NCI-H82 treated with DMSO at 0.1 percent for 48 hours (cell line): ENCODE measurements around the gene C16orf74.
A peak's percentile ranks its signal among the peaks of the same experiment; 100 is the strongest.

Experiments
- DNase-seq: peaks from one replicate; lab custom pipeline; 2025; ENCODE audit not compliant: unreplicated experiment; lab: John Stamatoyannopoulos, UW

C16orf74 gene

DNA sequence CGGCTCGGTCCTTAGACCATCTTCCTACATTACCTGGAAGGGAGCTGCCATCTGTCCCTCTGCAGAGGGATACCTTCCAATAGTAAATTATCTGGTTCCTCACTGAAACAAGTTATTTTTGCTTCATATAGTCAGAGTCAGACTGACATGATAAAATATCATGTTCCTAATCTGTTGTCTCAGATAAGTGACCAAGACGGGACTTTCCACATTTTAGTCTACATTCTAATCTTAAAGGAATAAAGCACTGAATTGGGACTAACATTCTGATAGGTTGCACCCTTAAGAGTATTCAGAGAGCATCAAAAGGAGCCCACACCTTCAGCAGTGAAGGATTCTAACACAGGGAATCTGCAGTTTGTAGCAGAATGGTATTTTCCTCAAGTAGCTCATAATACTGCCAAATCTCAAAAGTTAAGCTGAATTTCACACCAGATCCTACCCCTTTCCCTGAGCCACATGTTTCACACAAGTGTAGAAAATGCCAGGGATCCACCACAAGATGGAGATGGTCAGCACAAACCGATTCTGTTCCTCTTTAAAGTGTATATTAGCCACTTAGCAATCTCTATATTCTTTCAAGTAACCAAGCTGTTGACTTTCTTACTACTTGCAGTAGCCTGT, 75.5 kb downstream of the C16orf74 start:
- peak; percentile 33 for DNase-seq

DNA sequence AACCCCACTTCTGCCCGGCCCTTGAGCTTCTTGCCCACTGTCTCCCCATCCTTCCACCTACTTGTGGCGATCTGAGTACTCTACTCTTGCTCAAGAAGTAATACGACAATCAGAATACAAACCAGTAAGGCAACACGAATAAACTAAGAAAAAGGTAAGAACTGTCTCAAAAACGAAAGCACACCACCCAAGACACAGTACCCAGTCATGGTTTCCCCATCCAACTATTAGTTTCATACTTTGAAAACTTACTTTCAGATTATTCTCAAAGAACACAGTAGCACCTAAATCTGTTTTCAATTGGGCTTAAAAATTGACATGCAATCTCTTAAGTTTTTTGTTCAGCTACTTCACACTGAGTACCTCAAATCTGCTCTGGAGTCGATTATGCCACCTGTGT, 76.1 kb downstream of the C16orf74 start:
- DNase-seq, result no peak

DNA sequence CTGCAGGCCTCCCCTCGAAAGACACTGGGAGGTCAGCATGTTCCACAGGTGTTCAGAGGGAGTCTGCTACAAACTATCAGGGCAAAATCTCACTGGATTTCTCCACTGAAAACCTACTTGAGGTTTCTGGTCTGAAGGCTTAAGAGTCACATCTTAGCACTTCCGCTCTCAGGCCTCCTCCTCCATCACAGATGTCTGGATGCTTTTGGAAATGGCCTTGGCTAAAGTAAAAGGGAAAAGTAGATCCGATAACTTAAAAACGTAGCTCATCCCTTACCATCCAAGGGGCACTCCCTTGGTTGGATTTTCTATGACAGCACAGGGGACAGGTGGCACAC, 76.5 kb downstream of the C16orf74 start:
- DNase-seq, result no peak

DNA sequence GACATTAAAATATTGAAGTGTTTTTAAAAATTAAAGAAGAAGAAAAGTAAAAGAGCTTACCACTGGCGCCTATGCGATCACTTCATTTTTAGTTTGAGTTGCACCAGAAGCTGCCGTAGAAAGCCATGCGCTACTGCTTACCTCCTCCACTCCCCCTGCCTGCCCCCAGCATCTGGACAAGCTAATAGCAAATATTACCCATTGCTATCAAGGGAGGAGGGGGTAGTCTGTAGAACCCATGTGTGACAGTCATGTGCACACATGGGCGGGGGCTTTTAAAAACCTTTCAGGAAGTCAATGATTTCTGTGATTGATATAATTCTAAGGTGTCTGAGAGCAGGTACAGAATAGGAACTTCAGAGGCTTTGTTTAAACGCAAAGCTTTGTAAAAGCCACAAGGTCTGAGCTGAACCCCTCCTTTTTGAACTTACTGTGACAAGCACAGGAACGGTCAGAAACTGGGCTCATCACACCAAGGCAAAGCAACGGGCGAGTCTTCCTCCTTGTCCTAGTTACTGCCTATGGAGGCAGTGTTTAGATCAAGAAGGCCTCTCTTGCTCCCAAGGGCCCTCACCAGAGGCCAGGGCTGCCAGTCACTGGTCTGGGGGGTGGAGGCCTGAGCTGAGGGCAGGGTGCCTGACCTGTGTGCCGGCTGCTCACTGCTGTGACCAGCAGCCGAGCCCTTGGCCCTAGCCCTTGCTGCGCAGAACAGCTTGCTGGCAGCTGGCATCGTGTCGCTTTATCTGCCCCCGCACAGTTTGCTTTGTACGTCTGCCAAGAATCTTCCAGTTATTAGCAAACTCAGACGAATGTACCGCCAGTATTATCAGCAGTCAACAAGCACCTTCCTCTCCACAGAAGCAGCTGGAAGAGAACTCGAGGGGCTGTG, 77.1 kb downstream of the C16orf74 start:
- no peak for DNase-seq

DNA sequence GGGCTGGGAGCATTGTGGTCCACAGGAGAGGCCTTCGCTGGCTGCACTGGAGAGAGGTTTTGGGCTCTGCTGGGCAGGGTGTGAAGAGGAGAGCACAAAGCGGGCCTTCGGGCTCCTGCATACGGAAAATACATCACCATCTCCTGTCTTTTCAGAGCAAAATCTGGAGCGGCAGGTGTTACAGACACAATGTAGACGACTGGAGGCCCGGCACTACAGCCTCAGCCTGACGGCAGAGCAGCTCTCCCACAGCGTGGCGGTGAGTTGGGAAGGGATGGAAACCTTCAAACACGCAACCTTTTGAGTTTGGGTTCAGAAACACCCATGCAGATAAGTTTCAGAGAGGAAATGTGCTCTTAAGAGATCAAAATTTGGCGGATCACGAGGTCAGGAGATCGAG, 80.1 kb downstream of the C16orf74 start:
- DNase-seq, result no peak

DNA sequence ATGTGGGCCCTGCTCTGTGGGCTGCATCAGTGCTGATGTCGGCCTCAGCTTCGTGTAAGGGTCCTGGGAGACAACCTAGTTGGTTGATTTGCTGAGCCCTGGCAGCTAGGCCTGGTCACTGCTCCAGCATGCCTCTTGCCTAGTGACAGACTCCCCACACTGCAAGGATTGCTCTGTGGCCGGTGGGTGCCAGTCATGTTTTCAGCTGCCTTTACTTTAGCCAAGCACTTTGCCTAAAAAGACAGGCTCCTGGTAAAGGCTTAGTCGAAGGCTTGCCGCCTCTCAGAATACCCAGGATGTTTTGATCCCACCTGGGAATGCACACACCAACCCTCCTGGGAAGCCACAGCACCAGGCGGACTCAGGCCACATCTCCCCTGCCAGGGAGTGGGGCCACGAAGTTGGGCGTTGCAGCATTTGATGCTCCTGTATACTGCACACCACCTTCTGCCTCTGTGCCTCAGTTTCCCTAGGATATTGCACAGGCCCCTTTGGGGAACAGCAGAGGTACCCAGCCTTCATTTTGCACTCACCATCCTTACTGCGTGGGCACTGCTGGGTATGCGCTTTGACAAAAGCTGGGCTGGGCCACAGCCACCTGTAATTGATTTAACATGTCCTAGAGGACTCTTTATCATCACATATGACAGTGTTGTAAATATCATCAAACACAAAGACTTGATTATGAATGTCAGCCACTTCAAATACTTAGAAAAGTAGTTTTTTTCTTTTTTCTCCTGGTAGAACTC, 82.0 kb downstream of the C16orf74 start:
- DNase-seq, result no peak

DNA sequence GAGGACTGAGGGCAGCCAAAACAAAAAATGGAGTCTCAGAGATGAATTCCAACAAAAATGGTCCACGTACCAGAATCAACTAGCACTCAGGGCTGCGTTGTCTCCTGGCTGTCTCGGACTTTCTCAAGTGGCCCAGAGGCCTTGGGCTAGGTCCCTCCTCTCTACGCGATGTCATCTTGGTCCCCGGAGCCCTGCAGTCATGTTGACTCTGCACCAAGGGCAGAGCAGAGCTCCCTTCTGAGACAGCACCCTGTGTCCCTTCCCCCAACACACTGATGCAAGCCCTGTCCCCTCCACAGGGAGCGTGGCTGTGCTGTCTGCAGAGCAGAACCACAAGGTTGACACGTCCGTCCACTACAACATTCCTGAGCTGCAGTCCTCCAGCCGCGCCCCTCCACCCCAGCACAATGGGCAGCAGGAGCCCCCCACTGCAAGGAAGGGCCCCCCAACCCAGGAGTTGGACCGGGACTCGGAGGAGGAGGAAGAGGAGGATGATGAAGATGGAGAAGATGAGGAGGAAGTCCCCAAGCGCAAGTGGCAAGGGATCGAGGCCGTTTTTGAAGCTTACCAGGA, 83.0 kb downstream of the C16orf74 start:
- no peak for DNase-seq

DNA sequence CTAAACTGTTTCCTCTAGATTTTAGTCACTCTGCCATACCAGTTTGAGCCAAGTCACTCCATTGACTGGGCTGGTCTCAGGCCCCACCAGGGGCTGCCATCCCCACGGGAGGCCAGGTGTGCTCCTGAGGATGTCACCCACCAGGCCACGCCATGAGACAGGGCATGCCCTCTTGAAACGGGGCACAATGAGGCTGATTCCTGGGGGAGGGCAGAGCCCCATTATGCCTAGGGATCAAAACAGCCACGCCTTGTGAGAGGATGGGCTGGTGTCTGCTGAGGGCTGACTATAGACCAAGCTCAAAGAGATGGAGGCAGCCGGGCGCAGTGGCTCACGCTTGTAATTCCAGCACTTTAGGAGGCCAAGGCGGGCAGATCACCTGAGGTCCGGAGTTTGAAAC, 83.6 kb downstream of the C16orf74 start:
- no peak for DNase-seq

DNA sequence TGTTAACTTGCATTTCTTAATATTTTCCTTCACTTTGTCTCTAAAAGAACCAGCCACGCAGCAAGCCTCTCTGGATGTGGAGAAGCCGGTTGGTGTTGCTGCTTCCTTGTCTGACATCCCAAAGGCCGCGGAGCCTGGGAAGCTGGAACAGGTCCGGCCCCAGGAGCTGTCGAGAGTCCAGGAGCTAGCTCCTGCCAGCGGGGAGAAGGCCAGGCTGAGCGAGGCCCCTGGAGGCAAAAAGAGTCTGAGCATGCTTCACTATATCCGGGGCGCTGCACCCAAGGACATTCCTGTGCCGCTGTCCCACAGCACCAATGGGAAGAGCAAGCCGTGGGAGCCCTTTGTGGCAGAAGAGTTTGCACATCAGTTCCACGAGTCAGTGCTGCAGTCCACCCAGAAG, 85.0 kb downstream of the C16orf74 start:
- no peak for DNase-seq

DNA sequence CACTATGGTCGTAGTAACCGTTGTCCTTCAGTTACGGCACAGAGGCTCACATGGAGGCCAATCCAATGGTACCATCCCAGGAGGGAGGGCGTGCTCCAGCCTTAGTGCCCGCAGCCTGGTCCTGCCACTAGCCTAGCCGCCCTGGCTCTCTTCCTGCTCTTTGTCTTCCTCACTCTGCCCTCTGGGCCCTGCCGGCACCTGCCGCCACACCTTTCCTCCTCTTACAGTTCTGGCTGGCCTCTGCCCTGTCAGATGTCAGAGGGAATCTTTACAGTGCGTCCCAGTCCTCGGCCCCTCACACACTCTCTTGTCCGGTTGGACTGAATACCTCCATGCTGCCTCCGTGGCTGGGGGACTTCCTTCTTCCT, 85.5 kb downstream of the C16orf74 start:
- no peak for DNase-seq

DNA sequence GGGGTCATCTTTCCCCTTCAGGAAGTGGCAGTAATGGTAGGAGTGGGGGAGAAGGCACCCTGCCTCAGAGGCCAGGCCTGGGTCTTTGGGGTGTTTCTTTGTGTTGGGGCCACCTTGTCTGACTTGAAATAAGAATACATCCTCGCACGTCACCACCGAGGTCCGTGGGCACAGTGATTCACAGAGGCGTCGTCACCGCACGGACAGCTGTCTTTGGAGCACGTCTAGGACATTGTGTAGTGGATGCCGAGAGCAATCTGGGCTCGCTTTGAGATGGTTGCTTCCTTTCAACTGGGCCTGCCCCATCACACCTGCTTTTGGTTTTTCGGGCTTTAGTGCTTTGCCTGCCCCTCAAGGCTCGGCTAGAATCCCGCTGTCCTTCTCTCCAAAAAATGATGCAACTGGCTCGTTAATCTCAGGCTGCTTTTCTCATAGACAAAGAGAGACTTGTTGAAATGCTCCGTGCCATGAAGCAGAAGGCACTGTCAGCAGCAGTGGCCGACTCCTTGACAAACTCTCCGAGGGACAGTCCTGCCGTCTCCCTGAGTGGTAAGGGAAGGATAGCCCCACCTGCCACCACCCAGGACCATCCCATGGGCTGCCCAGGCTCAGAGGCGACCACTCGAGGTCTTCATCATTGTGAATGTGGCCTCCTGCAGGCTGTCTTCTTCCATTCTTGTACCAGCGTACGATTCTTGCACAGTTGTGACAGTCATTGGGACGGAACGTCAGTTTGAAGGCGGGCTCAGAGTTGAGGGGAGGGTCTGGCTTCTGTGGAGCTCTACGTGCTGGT, 86.1 kb downstream of the C16orf74 start:
- DNase-seq, result no peak

DNA sequence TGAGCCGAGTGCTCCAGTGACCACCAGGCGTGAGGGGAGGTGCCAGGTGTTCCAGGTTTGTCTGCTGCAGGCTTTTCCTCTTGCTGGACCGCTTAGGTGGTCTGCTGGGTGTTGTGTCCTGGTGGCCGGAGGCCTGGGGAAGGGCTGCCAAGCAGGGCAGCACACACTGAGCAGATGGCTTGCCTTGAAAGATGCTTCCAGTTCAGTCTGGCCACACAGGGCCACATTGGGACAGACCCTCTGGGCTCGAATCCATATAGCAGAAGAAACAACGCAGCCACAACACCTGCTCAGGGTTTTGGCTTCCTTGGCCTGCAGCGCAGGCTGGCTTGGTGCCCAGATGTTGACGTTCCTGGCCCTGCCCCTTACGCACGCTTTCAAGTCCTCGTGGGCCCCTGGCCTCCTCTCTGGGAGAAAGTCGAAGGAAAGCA, 87.0 kb downstream of the C16orf74 start:
- no peak for DNase-seq

DNA sequence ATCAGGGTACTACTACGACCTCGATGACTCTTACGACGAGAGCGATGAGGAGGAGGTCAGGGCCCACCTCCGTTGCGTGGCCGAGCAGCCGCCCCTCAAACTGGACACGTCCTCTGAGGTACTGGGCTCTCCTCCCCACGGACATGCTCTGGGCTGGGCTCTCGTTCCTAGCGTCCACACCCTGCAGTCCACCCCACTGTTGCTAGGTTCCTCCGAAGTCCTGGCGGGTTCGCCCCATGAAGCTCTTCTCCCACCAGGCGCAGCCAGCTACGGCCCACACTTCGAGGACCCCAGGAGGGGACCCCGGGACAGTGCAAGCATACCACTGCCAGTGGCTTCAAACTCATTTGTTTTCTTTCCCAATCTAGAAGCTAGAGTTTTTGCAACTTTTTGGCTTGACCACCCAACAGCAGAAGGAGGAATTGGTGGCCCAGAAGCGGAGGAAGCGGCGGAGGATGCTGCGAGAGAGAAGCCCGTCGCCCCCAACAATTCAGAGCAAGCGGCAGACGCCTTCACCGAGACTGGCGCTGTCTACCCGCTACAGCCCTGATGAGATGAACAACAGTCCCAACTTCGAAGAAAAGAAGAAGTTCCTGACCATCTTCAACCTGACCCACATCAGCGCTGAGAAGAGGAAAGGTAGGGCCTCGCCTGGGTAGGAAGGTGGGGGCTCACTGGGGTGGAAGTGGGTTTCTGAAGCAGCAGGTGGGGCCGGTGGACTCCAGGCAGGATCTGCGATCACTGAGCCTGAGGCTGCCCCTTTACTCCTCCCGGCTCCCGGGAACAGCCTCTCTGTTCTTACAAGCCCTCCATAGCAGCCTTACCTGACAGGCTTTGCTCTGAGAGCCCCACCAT, 87.7 kb downstream of the C16orf74 start:
- no peak for DNase-seq

DNA sequence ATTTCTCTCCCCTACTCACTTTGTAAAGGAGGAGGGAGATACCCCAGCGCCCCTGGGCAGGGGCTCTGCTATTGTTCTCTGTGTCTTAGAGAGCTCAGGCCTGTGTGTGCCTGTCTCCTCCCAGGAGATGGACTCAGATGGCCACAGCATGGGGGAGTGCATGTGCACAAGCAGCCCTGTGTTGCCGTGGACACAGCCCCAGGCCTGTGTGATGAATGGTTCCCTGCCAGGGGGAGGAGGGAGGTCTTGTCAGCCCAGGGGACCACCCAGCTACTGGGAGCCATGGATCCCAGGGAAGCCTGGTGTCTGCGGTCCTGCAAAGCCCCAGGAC, 88.4 kb downstream of the C16orf74 start:
- DNase-seq, result no peak

DNA sequence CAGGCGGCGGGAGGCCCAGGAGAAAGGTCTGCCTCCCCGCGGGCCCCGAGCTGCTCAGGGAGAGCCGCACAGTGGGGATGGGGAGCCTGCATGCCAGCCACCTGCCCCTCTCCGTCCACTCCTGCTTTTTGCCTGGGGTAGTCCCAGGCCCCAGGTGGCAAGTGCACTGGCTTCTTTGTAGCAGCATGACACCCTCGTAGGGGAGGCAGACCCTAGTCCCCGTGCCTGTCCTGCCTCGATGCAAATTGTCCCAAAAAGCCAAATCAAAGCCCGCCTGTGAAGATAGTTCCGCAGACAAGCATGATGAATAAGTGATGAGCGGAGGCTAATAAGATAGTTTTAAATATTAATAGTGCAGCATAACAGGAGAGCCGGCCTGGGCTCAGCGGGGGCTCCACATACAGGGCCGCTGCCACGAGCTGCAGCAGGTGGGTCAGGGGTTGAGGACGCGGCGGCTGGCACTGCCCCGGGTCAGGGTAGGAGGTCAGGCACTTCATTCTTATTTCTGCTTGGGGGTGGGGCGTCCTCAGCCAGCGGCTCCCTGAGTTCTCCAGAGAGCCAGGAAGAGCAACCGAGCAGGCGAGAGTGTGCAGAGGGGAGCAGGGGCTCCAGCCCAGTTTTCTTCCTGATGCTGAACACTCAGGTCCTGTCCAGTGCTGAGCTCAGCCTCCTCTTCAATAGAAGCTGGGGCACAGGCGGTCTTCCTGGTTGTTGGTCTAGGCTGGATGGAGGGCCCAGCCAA, 89.0 kb downstream of the C16orf74 start:
- no peak for DNase-seq

DNA sequence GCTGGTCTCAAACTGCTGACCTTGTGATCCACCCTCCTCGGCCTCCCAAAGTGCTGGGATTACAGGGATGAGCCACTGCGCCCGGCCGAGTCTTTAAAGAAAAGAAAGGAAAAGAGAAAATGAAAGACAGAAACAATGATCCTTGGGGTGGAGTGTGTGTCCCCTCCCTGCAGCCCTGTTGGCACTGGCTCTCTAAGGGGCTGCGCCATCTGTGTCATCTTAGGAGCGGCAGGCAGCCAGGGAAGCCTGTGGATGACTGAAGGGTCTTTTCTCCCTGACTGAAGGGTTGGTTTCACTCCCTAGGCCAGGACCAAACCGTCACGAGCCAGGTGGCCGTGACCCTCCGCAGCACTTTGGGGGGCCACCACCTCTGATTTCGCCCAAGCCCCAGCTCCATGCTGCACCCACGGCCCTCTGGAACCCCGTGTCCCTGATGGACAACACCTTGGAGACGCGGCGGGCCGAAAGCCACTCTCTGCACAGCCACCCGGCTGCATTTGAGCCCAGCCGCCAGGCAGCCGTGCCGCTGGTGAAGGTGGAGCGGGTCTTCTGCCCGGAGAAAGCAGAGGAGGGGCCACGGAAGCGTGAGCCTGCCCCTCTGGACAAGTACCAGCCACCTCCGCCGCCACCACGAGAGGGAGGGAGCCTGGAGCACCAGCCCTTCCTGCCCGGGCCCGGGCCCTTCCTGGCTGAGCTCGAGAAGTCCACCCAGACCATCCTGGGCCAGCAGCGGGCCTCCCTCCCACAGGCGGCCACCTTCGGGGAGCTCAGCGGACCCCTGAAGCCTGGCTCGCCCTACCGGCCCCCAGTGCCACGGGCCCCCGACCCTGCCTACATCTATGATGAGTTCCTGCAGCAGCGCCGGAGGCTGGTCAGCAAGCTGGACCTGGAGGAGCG, 89.8 kb downstream of the C16orf74 start:
- no peak for DNase-seq

DNA sequence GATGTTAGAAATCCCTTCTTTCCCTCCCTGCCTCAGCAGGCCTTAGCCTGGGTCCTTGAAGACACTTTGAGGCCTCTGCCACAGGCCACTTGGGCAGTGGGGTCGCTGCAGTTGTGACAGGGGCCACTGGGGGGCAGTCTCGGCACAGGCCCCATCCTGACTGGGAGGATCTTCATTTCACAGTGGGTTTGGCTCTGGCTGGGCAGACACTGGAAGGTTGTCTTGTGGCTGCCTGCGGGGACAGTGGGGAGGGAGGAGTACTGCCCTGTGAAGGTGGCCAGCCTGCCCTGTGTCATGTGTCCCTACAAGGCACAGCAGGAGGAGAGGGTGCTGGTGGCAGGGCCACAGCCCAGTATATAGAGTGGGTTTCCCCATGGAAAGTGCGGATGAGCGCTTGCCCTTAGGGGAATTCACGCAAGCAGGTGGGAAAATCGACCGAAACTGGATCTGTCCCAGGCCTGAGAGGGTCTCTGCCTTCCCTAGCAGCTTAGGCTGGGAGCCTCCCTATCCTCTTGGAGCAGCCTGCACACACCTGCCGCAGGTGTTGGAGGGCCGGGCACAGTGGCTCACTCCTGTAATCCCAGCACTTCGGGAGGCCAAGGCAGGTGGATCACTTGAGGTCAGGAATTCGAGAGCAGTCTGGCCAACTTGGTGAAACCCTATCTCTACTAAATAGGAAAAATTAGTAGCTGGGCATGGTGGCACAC, 90.9 kb downstream of the C16orf74 start:
- no peak for DNase-seq

DNA sequence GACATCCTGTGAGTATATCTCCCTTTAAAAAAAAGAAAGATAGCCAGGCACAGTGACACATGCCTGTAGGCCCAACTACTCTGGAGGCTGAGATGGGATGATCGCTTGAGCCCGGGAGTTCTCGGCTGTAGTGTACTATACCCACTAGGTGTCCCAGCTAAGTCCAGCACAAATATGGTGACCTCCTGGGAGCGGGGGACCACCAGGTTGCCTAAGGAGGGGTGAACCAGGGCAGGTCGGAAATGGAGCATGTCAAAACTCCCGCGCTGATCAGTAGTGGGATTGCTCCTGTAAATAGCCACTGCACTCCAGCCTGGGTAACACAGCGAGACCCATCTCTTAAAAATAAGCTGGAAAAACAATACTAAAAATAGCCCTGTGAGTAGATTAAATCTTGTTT, 91.6 kb downstream of the C16orf74 start:
- DNase-seq, result no peak
